GM19025 (cell line): Measurements from ENCODE around the gene RPL41.
"Not testable (repeated sequence)": the region's sequence is repeated elsewhere in the genome, so short reads cannot be mapped to it uniquely, and the experiment has no call there.

Source experiments
- ATAC-seq: cut with Tn5 transposase; IDR thresholded peaks from one replicate; pipeline ENCODE4 v1.9.1; 2021; ENCODE audit warnings: mild to moderate bottlenecking, low read depth, moderate library complexity; ENCODE audit not compliant: unreplicated experiment

RPL41 gene

DNA sequence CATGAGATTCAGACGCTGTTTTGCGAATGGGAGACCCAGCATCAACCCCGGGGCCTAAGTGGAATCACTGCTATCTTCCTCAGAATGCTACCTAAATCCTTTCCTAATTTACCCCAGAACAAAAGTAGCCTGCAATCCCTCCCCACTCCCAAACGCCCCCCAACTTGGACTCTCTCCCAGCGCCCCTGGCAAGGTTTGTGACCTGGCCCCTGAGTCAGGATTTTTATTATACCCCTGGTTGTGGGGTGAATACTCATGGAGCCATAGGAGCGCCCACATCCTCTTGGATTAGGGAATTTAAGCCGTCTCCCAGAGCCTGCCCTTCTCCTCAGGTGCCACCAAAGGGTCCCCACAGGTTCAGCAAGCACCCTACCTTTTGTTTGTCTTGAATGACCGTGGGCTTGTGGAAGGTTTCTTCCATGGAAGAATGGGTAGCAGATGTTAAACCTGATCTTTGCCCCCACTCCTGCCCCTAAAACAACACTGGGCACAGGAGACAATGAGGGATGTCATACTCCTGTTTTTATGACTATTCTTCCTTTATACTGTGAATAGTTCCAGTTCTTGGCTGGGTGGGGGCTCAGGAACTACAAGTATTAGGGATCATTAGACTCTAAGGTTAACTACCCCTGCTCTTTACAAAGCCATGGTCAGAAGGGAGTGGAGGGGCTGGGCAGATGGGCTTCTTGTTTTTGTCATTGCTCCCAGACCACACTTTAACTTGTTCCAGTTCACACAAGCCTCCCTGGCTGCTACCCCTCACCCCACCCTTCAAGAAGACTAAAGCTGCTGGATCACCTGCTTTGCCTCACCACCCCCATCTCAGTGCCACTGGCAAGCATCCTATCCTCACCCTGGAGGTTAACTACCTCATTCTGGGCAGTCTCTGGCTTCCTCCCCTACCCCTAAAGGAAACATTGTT is 36.6 kb downstream of the RPL41 start:
- ATAC-seq: no peak

DNA sequence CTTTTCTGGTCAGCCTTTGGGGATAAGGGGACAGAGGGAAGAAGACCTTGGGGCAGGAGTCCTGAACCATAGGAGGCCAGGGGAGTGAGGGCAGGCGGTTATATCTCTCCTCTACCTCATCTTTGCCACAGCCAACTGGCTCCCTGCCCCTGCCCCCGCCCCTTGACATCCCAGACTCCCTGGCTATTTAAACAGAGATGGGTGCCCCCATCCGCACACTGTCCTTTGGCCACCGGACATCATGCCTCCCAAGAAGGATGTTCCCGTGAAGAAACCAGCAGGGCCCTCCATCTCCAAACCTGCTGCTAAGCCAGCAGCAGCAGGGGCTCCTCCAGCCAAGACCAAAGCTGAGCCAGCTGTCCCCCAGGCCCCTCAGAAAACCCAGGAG is 37.2 kb downstream of the RPL41 start:
- ATAC-seq: no peak

DNA sequence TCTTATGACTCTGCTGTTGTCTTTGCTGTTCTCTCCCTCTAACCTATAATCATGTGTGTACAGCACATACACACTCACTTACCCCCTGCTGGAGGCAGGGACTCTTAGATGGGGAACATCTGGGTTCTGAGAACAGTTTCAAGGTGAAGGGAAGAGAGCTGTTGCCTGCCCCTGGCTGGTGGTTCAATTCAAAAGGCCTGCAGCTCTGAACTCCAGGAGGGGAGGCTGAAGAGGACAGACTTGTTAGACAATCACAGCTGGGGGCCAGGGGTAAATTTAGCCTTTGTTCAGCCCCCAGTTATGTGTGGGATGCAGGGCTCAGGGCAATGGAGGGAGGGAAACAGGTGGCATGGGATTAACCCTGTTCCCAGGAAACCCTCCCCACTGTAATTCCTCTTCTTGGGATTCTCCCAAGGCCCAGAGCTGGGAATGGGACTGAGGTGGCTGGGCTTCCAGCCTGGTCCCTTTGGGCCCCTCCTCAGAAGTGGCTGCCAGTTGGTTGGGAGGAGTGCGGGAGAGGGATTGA is 37.9 kb downstream of the RPL41 start:
- no peak for ATAC-seq

DNA sequence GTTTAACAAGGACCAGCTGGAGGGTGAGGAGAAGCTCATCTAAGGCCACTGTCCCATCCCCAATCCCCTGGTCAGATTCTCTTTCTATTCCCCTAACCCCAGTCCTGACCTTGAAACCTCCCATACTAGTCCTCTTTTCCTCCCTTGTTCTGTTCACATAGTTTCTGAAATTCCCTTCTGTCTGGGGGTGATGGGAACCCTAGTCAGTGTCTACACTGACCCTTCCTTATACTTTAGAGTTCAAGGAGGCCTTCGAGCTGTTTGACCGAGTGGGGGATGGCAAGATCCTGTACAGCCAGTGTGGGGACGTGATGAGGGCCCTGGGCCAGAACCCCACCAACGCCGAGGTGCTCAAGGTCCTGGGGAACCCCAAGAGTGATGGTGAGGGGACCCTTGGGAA is 38.4 kb downstream of the RPL41 start:
- ATAC-seq: no peak

DNA sequence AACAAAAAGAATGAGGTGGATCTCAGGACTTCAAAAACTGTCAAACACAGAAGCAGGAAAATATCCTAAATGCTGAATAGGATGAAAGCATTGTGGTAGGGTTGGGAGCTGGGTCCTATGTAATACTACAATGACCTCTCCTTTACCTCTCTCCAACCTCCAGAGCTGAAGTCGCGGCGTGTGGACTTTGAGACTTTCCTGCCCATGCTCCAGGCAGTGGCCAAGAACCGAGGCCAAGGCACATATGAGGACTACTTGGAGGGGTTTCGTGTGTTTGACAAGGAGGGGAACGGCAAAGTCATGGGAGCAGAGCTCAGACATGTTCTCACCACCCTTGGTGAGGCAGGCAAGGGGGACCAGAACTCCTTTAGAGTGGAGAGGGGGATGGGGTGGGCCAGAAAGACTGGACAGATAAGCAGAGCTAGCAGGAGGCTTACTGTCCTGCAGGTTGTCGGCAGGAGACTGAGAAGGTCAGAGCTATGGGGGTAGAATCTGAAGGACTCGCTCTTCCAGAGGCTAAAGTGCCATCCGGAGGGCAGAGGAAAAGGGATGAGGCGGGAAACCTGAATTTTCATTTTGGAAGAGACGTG is 38.9 kb downstream of the RPL41 start:
- no peak for ATAC-seq

DNA sequence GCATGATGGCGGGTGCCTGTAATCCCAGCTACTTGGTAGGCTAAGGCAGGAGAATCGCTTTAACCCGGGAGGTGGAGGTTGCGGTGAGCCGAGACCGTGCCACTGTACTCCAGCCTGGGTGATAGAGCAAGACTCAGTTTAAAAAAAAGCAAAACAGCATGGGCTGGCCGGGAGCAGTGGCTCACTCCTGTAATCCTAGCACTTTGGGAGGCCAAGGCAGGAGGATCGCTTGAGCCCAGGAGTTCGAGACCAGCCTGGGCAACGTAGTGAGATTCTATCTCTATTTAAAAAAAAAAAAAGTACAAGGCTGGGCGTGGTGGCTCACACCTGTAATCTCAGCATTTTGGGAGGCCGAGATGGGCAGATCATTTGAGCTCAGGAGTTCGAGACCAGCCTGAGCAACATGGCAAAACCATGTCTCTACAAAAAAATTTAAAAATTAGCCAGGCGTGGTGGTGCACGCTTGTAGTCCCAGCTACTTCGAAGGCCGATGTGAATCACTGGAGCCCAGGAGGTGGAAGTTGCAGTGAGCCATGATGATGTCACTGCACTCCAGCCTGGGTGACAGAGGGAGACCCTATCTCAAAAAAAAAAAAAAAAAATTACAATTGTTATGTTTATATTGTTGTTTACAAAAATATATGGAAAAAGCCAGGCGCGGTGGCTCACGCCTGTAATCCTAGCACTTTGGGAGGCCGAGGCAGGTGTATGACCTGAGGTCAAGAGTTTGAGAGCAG is 40.2 kb downstream of the RPL41 start:
- ATAC-seq: not testable (repeated sequence)

DNA sequence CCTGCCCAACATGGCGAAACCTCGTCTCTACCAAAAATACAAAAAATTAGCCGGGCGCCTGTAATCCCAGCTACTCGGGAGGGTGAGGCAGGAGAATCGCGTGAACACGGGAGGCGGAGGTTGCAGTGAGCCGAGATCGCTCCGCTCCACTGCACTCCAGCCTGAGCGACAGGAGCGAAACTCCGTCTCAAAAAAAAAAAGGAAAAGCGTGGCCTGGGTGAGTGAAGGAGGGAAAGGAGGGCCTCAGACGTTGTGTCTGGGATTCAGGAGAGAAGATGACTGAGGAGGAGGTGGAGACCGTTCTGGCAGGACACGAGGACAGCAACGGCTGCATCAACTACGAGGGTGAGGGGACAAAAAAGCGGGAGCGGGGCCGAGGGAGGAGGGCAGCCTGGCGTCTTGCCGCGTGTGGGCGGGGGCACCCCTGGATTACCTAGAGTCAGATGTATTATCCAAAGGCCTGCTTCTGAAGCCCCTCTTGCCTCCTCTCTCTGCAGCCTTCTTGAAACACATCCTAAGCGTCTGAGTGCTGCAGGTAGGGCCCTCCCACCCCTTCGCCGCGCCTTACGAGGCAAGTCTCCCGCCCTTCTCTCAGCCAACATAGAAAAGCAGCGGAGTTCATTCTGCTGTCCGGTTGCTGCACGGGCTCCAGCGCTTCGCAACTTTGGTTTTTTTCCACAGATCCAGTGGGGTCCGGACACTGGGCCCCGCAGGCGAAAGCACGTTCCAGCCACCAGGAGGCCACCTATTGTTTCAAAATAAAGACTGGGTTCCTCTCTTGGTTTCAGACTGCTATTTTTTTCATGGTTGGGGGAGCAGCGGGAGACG is 41.0 kb downstream of the RPL41 start:
- peak; percentile 25 for ATAC-seq

DNA sequence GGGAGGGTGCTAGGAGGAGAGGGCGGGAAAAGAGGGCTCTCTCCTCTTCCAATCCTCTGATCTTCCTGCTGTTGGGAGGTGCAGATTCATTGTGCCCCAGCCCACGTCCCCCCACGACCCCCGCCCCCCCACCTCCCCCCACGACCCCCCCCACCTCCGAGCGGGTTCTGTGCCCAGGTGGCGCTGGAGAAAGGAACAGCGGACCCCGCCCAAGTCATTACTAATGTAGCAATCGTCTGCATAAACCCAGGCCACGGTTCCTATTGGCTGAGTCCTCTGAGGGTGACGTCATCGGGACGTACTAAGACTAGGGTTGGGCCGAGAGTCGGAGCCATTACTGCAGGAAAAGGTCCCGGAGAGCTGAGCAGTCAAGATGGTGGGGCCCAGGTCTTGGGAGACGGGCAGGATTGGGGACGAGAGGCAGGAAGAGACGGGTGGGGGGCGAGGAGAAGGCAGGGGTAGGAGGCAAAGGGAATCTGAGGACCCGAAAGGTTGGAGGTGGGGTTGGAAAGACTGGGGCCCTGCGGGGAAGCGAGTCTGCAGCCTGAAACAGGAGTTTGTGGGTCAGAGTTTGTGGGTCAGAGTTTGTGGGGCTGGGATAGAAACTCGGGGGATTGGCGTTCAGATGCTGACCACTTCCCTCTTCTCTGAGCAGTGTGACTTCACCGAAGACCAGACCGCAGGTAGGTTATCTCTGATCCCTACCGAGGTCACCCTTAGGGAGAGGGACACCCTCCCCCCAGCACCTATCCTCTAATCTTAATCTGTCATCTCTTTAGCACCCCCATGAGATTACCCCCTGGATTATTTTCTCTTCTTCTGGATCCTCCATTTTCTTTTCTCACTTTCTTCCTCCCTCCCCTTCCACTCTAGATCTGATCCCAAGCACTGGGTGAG is 41.8 kb downstream of the RPL41 start, which contains the start of gene MYL6:
Gene MYL6, plus strand, starts transcription at position 331 of the 897 bp plus-strand sequence. Its CDS starts 43 bp downstream, at position 374.
- peak; percentile 82 for ATAC-seq

DNA sequence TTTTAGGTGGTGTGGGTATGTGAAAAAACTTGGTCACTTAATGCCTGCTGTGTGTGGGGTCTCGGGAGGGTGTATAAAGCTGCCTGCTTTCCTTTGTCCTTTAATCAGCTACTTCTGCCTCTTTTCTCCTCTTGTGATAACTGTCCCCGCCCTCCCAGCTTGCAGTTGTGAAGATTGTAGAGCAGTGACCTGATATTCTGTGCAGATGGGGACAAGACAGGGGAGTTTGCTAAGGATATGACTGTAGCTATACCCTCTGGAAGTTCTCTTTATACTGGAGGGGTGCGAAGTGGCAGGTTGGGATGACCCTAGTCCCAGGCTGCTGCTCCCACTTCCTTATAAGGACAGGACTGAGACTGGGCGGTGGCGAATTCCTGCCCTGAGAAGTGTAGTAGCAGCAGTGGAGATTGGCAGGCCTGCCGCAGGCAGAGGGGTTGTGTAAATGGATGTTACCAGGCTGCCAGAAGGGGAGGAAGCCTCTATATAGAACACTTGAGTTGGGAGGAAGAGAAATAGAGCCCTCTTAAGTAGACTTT is 42.6 kb downstream of the RPL41 start:
- no peak for ATAC-seq

DNA sequence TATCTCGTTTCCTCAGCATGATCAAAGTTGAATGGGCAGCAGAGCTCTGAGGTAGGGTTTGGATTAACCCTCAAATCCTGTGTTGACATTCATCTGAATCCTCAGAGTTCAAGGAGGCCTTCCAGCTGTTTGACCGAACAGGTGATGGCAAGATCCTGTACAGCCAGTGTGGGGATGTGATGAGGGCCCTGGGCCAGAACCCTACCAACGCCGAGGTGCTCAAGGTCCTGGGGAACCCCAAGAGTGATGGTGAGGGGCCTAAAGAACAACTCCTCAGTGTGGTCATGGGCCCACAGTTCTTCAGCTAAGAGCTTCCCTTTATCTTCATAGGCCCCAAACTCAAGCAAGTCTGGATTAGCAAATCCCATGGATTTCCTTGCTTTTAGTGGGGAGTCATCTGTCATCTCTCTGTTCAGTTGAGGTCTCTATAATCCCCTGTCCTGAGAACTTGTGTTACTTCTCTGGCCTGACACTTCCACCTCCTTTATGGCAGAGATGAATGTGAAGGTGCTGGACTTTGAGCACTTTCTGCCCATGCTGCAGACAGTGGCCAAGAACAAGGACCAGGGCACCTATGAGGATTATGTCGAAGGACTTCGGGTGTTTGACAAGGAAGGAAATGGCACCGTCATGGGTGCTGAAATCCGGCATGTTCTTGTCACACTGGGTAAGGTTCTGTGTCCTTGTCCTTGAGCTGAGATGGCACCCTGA is 43.2 kb downstream of the RPL41 start:
- ATAC-seq: no peak

DNA sequence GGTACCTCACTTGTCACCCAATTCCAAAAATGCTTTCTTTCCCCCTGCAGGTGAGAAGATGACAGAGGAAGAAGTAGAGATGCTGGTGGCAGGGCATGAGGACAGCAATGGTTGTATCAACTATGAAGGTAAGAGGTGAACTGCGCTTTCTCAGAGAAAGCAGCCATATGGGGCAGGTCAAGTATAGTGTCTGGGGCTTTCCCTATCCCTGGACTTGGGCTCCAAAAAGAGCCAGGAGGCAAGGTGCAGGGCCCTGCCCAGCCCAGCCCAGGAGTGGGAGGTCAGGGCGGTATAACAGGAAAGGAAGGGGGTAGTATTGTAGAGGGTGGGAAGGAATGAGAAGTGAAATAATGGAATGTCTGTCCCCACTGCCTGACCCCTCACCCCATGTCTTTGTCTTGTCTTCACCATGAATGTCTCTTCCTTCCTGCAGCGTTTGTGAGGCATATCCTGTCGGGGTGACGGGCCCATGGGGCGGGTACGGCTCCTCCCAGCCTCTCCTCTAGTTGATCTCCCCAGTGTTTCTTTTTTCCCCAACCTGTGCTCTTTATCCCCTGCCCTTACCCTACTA is 43.8 kb downstream of the RPL41 start:
- no peak for ATAC-seq

DNA sequence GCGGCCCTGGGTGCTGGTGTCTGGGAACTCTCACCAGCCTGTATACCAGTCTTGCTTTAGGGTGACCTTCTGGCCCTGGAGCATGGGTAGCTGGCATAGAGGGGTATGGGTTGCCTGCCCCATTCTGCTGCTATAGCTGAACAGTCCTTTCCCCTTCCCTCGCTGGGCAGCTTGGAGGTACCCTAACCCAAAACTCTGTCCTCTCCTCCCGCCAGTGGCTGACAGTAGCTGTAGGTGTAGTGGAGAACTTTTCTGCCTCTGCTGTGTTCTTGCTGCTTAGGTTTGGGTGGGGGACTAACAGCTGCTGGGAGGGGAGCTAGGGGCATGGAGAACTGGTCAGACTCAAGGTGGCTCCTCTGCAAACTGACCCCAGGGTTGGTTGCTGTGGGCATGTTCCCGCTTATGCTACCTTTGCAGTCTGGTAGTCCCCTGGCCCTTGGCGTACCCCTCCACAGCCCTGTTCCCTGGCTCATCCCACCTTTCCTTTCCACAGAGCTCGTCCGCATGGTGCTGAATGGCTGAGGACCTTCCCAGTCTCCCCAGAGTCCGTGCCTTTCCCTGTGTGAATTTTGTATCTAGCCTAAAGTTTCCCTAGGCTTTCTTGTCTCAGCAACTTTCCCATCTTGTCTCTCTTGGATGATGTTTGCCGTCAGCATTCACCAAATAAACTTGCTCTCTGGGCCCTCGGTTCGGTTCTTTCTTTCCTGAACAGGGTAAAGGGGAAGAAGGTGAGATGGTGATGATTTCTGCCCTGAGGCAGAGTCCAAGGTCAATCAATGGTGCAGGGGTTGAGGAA is 44.7 kb downstream of the RPL41 start:
- no peak for ATAC-seq

DNA sequence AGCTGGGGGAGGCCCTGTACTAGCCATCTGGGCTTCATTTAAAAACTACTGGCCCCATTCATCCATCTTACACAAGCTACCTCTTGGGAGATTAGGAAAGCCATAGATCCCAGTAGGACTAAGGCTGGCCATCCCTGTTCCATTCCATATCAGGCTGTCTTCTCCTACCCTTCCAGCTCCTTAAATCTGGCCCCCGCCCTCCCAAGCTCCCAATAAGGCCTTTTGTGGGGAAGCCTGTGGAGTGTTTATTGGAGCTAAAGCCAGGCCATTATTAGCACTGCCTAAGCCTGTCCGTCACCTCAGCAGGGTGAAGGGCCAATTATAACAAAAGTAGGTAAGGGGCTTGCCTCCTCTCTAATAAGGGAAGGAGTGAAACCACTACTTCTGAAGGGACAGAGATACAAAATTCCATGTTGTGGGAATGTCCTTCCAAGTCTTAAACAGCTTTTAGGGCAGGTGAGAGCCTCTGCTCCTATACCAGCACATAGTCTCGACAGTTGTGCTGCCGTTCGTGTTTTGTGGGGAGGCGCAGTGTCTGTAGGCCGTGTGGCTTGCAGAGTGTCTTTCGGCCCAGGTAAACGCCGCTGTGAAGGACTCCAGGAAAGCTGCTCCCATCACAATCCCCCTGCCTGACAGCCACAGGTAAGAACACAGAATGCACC is 45.4 kb downstream of the RPL41 start:
- no peak for ATAC-seq

DNA sequence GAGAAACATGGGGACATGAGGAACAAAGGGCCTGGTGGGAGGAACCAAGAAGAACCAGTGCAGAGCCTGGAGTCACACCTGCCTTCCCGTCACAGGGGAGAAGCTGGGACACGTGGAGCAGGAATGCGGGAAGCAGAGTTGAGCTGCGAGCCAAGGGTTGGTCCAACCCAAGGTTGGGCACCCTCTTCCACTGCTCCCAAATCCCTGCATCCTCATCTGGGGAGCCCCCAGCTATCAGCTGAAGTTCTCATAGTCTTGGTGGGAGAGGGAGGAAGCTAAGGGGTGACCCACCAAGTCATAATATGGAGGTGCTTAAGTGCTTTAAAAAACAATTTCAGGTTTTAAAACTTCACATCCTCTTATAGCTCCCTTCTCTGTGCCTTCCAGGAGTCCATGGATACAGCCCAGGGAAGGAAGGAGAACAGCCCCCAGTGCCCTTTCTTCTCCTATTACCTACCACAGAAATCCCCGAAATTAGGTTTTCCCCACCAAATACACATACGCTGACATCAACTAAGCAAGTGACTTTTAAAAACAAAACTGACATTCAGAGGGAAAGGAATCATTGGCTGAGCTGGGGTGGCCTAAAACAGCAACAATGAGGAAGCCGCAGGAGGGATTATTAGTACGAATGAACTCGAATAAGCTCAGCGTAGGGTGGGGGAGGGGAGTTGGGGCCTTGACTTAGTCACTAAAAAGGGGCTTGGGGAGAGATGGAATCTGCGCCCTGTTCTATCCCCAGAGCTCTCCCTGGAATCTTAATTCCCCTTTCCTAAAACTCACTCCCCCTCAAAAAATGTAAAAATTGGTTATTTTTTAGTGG is 46.2 kb downstream of the RPL41 start:
- no peak for ATAC-seq

DNA sequence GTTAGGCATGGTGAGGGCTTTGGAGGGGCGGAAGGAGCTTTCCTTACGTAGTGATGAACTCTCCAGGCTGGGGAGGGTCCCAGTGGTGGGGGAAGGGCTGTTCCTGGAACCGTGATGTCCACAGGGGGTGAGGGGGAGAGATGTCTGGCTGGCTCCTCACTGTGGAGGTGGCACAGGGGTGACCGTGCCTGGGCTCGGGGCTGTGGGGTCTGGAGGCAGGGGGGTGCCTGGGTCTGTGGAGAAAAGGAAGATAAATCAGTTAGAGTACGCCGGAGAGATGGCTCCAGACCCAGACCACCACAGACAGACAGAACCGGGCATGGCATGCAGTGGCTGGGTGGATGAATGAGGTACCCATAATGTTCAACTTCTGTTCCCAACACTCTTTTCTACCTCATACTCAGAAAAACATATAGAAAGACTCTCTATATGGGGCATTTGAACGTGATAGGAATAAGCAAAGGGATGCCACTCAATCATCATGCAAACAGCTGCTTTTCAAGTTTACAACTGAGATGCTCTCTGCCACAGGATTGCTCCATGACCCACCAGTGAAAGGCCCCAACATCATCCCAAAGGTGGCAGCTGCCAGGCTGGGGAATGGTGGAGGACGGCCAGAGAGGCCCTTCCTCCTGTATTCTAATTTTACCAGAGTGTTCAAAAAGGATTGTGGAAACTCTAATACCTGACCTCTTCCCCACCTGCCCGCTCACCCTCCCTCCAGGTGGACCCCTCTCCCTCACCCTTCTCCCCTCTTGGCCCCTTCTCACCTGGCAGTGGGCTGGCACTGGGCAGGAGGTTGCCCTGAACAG is 47.3 kb downstream of the RPL41 start:
- no peak for ATAC-seq
